GM12801 (cell line): ENCODE measurements around the gene TJP3.

Source experiments
- CTCF ChIP-seq: IDR thresholded peaks from one replicate; pipeline ENCODE4 v1.5.1; 2011; ENCODE audit warnings: control low read depth; ENCODE audit not compliant: insufficient read length; ENCODE audit errors: extremely low read depth

TJP3 gene

GRCh38 chr19:3683405-3684053 lies 24.7 kb upstream of the TJP3 start:
- no peak for TF ChIP-seq CTCF

GRCh38 chr19:3684054-3684816 lies 23.9 kb upstream of the TJP3 start:
- no peak for TF ChIP-seq CTCF

GRCh38 chr19:3684817-3685410 lies 23.3 kb upstream of the TJP3 start:
- no peak for TF ChIP-seq CTCF

- no peak for TF ChIP-seq CTCF
Observed at GRCh38 chr19:3687393-3687773, 20.8 kb upstream of the TJP3 start.

- no peak for TF ChIP-seq CTCF
Observed at GRCh38 chr19:3687774-3688706, 20.1 kb upstream of the TJP3 start.

- TF ChIP-seq CTCF, result no peak
Observed at GRCh38 chr19:3690551-3691371, 17.4 kb upstream of the TJP3 start.

- TF ChIP-seq CTCF, result no peak
Observed at GRCh38 chr19:3691372-3691716, 16.8 kb upstream of the TJP3 start.
